ENCODE data around the gene OR8I2.
"Not testable (repeated sequence)": the region's sequence is repeated elsewhere in the genome, so short reads cannot be mapped to it uniquely, and the experiment has no call there.

Gene OR8I2

GRCh38 chr11:56093008-56093407, at the start of gene OR8I2:
TSS of gene OR8I2 (plus strand) at chr11:56093308. CDS start at chr11:56093308, 0 bp downstream.
- DNase-seq, result no peak

- DNase-seq, result no peak
Measured at GRCh38 chr11:56045538-56045937, 47.6 kb upstream of the OR8I2 start.

- DNase-seq, result no peak
Measured at GRCh38 chr11:56048480-56048879, 44.6 kb upstream of the OR8I2 start.

GRCh38 chr11:56049487-56049886, 43.6 kb upstream of the OR8I2 start:
- no peak for DNase-seq

GRCh38 chr11:56056366-56056765, 36.7 kb upstream of the OR8I2 start:
- not testable (repeated sequence) for DNase-seq

- not testable (repeated sequence) for DNase-seq
Measured at GRCh38 chr11:56057661-56058237, 35.4 kb upstream of the OR8I2 start.

- not testable (repeated sequence) for DNase-seq
Measured at GRCh38 chr11:56058260-56058780, 34.8 kb upstream of the OR8I2 start.

- no peak for DNase-seq
Measured at GRCh38 chr11:56066980-56067379, 26.1 kb upstream of the OR8I2 start.

GRCh38 chr11:56089697-56090096, 3.4 kb upstream of the OR8I2 start:
- DNase-seq, result no peak

GRCh38 chr11:56103210-56103737, 10.2 kb downstream of the OR8I2 start, which contains the start of gene OR8H2:
TSS of gene OR8H2 (plus strand) at chr11:56103687. CDS start at chr11:56105043, 1,356 bp downstream.
- no peak for DNase-seq

GRCh38 chr11:56122073-56122472, 29.0 kb downstream of the OR8I2 start, which contains the start of gene OR8H3:
TSS of gene OR8H3 (plus strand) at chr11:56122373. CDS start at chr11:56122373, 0 bp downstream.
- DNase-seq, result no peak

- DNase-seq, result no peak
Measured at GRCh38 chr11:56140151-56140661, 47.1 kb downstream of the OR8I2 start, which contains the start of gene OR8J3. TSS of gene OR8J3 (minus strand) at chr11:56140201. CDS start at chr11:56137718, 2,483 bp downstream.

- not testable (repeated sequence) for DNase-seq
Measured at GRCh38 chr11:56143681-56144080, 50.6 kb downstream of the OR8I2 start.
